Measurements from ENCODE around the gene GMPPB.

Gene GMPPB

DNA sequence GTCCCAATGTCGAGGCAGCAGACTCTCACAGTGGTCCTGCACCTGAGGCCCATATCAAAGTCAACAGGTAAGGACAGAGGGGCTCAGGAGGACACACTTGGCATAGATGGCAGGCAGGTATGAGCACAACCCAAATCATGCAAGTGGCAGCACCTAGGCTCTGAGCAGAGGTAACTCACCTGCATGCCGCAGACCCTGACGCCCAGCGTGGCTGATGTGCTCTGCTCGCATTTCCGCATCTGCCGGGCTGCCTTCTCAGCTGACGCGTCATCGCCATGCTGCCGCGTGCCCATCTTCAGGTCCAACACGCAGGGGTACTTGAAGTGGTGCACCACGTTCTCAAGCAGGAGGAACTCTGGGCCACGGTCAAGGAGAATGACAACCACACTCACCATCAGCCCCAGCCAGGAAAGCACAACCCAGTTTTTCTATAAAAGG is 4.2 kb upstream of the GMPPB start:
- Histone ChIP-seq H3K79me2 (ENCODE audit: insufficient read depth, low read length) (0 out of 2 replicates have a peak, but pooled peaks cover 3% of the 10 kb centered on the region), H3K27me3 (ENCODE audit: low read length) (no peaks in the 10 kb centered on the region), H3K4me2 (ENCODE audit: low read depth, low read length, poor library complexity, severe bottlenecking) (no peak overlapping the region), H3K9ac (ENCODE audit: low read length) (no peak overlapping the region), H3F3A (ENCODE audit: insufficient read depth) (peaks cover 9% of the 10 kb centered on the region), H3K9me3 (ENCODE audit: insufficient read depth, low read length) (no peaks in the 10 kb centered on the region), H3K4me3 (ENCODE audit: insufficient read depth, low read length, poor library complexity, severe bottlenecking) (no peak overlapping the region), H2AFZ (ENCODE audit: low read depth, low read length, severe bottlenecking) (no peak overlapping the region), H3K36me3 (ENCODE audit: low read length) (no peaks in the 10 kb centered on the region), H4K20me1 (ENCODE audit: low read depth, low read length) (no peaks in the 10 kb centered on the region), H3K9me2 (replicated peaks; ENCODE audit: insufficient read depth, low read length) (no peaks in the 10 kb centered on the region), H3K27ac (ENCODE audit: low read depth, low read length) (no peak overlapping the region)
- no peak for TF ChIP-seq CTCF (IDR thresholded peaks at IDR 0.05; ENCODE audit: insufficient read depth, low read length, poor library complexity, severe bottlenecking)
- no peak for TF ChIP-seq EZH2phosphoT487 (conservative IDR thresholded peaks at IDR 0.05; ENCODE audit: low read length)

GRCh38 chr3:49727154-49727923 is 3.6 kb upstream of the GMPPB start:
- Histone ChIP-seq H3K9me3 (ENCODE audit: insufficient read depth, low read length) (no peaks in the 10 kb centered on the region), H3K36me3 (ENCODE audit: low read length) (no peaks in the 10 kb centered on the region)

DNA sequence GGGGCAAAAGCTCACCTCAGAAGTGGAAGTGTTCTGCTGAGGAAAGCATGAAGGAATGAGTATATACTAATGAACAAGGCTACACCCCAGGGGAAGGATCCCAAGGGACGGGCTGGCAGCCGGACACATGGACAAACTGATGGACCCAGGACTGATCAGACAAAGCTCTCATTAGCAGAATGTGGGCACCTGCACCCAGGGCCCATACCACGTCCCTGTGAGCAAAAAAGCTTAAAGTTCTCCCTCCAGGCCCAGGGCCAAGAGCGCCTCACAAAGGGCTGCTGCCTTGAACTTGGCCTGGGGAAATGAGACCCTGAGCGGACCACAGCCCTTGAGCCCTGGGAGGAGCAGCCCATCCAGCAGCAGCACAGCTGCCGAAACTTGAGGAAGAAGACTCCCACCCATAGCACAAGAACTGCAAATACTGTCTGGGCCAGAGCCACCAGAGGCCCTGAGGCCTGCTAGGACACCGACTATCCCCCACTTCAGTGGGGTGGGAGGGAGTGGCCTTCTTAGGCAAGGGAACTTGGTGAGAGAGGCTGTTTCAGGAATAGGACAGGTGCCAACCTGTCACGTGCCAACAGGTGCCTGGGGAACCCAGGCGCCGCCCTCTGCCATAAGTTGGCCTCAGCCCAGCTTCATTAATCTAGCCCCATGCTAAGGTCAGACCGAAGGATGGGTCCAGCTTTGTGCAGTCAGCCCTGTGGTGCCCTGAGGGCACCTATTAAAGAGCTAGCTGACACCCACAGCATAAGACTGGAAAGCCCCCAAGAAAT is 2.3 kb upstream of the GMPPB start:
- Histone ChIP-seq H3K9me3 (ENCODE audit: insufficient read depth, low read length) (no peaks in the 10 kb centered on the region), H3K36me3 (ENCODE audit: low read length) (no peaks in the 10 kb centered on the region), H3K79me2 (ENCODE audit: insufficient read depth, low read length) (0 out of 2 replicates have a peak, but pooled peaks cover 3% of the 10 kb centered on the region), H3K4me3 (ENCODE audit: insufficient read depth, low read length, poor library complexity, severe bottlenecking) (no peak overlapping the region), H3K9me2 (replicated peaks; ENCODE audit: insufficient read depth, low read length) (no peaks in the 10 kb centered on the region), H3K27me3 (ENCODE audit: low read length) (no peaks in the 10 kb centered on the region), H3K4me2 (ENCODE audit: low read depth, low read length, poor library complexity, severe bottlenecking) (no peak overlapping the region), H3F3A (ENCODE audit: insufficient read depth) (peaks cover 13% of the 10 kb centered on the region), H3K9ac (ENCODE audit: low read length) (no peak overlapping the region), H2AFZ (ENCODE audit: low read depth, low read length, severe bottlenecking) (no peak overlapping the region), H3K27ac (ENCODE audit: low read depth, low read length) (no peak overlapping the region), H4K20me1 (ENCODE audit: low read depth, low read length) (no peaks in the 10 kb centered on the region)
- no peak for TF ChIP-seq CTCF (IDR thresholded peaks at IDR 0.05; ENCODE audit: insufficient read depth, low read length, poor library complexity, severe bottlenecking)
- TF ChIP-seq EZH2phosphoT487 (conservative IDR thresholded peaks at IDR 0.05; ENCODE audit: low read length) = no peak

More at GRCh38 chr3:49727154-49727923, 3.6 kb upstream of the GMPPB start:
- Histone ChIP-seq H3K79me2 (ENCODE audit: insufficient read depth, low read length) (0 out of 2 replicates have a peak, but pooled peaks cover 3% of the 10 kb centered on the region), H2AFZ (ENCODE audit: low read depth, low read length, severe bottlenecking) (no peak overlapping the region), H3K4me3 (ENCODE audit: insufficient read depth, low read length, poor library complexity, severe bottlenecking) (no peak overlapping the region), H3K27ac (ENCODE audit: low read depth, low read length) (no peak overlapping the region), H3K9ac (ENCODE audit: low read length) (no peak overlapping the region), H3F3A (ENCODE audit: insufficient read depth) (peaks cover 9% of the 10 kb centered on the region), H3K4me2 (ENCODE audit: low read depth, low read length, poor library complexity, severe bottlenecking) (no peak overlapping the region), H3K27me3 (ENCODE audit: low read length) (no peaks in the 10 kb centered on the region), H4K20me1 (ENCODE audit: low read depth, low read length) (no peaks in the 10 kb centered on the region), H3K9me2 (replicated peaks; ENCODE audit: insufficient read depth, low read length) (no peaks in the 10 kb centered on the region)
- TF ChIP-seq CTCF (IDR thresholded peaks at IDR 0.05; ENCODE audit: insufficient read depth, low read length, poor library complexity, severe bottlenecking) (no peak), EZH2phosphoT487 (conservative IDR thresholded peaks at IDR 0.05; ENCODE audit: low read length) (no peak)

Measured in SU-DHL-6 (cell line).